ENCODE results near the gene MARCHF3.

The MARCHF3 gene

DNA sequence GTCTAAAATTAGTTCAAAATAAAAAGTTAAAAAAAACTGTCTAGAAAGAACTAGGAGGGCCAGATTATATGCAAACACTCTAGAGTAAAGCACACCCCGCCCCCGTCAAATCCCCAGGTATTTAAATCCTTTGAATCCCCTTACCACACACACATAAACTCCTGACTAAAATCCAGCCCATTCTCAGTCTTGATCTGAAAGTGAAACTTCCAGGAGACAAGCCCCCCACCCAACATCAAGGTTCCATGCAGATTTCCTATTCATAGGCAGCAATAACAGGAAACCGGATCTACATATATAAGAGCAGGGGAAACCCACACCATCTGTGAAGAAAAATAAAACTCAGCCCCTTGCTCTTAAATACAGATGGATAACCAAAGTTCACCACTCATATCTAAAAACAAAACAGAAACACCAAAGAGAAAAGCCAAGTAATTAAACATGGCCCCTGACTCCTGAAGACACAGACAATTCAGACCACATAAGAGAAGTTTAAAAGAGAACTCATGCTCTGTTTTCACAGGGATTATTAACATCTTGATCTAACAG lies 42.3 kb downstream of the MARCHF3 start:
- Histone ChIP-seq H3K9me3 (ENCODE audit: control insufficient read depth, low read length) (no peaks in the 10 kb centered on the region), H3K36me3 (ENCODE audit: control insufficient read depth, insufficient read depth, low read length) (no peaks in the 10 kb centered on the region), H3K27me3 (replicated peaks; ENCODE audit: control insufficient read depth, insufficient read depth, low read length, poor library complexity, severe bottlenecking) (no peaks in the 10 kb centered on the region), H3K4me3 (ENCODE audit: insufficient read depth, low read depth, low read length, poor library complexity, severe bottlenecking) (no peak overlapping the region), H3K27ac (ENCODE audit: insufficient read depth, low read length, poor library complexity, severe bottlenecking) (peak overlapping the region; percentile 6), H3K4me1 (ENCODE audit: control insufficient read depth, insufficient read depth, low read length, poor library complexity, severe bottlenecking) (peaks cover 4% of the 10 kb centered on the region)
- no peak for DNase-seq

DNA sequence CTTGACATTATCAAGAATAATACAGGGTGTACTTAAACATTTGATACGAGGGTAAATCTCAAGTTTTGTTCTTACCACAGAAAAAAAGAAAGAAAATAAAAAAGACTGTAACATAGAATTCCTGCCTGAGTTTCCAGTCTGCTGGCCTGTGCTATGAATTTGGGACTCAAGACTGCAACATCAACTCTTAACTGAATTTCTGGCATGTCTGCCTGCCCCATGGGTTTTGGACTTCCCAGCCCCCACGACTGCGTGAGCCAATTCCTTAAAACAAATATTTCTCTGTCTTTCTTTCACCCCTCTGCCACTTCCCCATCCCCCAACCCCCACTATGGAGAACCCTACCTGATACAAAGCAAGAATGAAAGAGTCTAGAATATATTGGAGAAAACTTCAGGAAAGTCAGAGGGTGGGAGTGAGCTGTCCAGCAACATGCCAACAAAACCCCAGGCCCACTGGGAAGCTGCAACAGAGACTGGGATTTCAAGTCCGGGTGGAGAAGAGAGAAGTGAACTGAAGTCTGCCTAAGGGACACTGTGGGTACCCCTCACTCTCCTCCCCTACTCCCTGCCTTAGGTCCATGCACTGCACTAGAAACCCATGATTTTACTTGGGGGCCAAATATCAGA lies 43.0 kb downstream of the MARCHF3 start:
- Histone ChIP-seq H3K27ac (ENCODE audit: insufficient read depth, low read length, poor library complexity, severe bottlenecking) (peak overlapping the region; percentile 30), H3K4me1 (ENCODE audit: control insufficient read depth, insufficient read depth, low read length, poor library complexity, severe bottlenecking) (peaks cover 4% of the 10 kb centered on the region), H3K27me3 (replicated peaks; ENCODE audit: control insufficient read depth, insufficient read depth, low read length, poor library complexity, severe bottlenecking) (no peaks in the 10 kb centered on the region), H3K36me3 (ENCODE audit: control insufficient read depth, insufficient read depth, low read length) (no peaks in the 10 kb centered on the region), H3K4me3 (ENCODE audit: insufficient read depth, low read depth, low read length, poor library complexity, severe bottlenecking) (no peak overlapping the region), H3K9me3 (ENCODE audit: control insufficient read depth, low read length) (no peaks in the 10 kb centered on the region)
- DNase-seq = no peak

DNA sequence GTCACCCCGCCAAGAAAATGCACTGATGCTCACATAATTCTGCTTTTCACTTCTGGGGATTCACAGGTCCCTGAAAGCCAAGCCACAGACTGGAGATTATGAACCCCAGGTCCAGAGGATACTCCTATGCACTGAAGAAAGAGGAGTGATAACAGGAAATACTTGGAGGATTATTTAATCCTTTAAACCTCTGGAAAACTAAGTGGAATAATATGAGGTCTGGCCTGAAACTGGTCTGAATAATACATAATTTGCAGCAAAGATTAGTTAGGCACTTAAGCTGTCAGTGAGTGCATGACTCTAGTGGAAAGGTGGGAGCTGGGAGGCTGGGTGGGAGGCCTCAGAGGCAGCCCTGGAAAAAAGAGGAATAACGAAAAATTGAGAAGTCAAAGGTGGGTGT lies 45.7 kb downstream of the MARCHF3 start:
- no peak for DNase-seq
- no peaks in the 10 kb centered on the region for H3K27me3 ChIP-seq (replicated peaks; ENCODE audit: control insufficient read depth, insufficient read depth, low read length, poor library complexity, severe bottlenecking)
- H3K9me3 ChIP-seq (ENCODE audit: control insufficient read depth, low read length) = no peaks in the 10 kb centered on the region
- H3K4me3 ChIP-seq (ENCODE audit: insufficient read depth, low read depth, low read length, poor library complexity, severe bottlenecking) = no peak overlapping the region
- H3K4me1 ChIP-seq (ENCODE audit: control insufficient read depth, insufficient read depth, low read length, poor library complexity, severe bottlenecking) = peaks cover 4% of the 10 kb centered on the region
- H3K36me3 ChIP-seq (ENCODE audit: control insufficient read depth, insufficient read depth, low read length) = no peaks in the 10 kb centered on the region
- no peak overlapping the region for H3K27ac ChIP-seq (ENCODE audit: insufficient read depth, low read length, poor library complexity, severe bottlenecking)

DNA sequence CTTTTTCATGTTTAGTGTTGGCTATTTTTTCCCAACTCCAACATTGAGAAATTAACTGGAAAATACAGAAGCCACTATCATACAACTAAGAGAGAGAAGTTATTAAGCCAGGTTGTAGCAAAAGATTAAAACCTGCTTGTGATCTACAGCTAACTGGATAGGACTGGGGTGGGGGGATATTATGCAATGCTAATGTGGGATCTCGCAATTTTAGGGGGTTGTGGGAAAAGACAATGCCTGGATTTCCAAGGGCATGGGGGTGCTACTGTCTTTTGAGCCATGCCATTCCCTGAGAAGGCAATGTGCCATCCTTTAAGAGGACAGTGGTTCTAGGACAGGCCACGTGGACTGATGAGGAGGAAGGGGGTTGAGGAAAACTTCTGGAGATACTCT lies 46.5 kb downstream of the MARCHF3 start:
- Histone ChIP-seq H3K4me3 (ENCODE audit: insufficient read depth, low read depth, low read length, poor library complexity, severe bottlenecking) (no peak overlapping the region), H3K9me3 (ENCODE audit: control insufficient read depth, low read length) (no peaks in the 10 kb centered on the region), H3K27ac (ENCODE audit: insufficient read depth, low read length, poor library complexity, severe bottlenecking) (no peak overlapping the region), H3K36me3 (ENCODE audit: control insufficient read depth, insufficient read depth, low read length) (no peaks in the 10 kb centered on the region), H3K4me1 (ENCODE audit: control insufficient read depth, insufficient read depth, low read length, poor library complexity, severe bottlenecking) (peaks cover under 1% of the 10 kb centered on the region), H3K27me3 (replicated peaks; ENCODE audit: control insufficient read depth, insufficient read depth, low read length, poor library complexity, severe bottlenecking) (no peaks in the 10 kb centered on the region)
- no peak for DNase-seq

DNA sequence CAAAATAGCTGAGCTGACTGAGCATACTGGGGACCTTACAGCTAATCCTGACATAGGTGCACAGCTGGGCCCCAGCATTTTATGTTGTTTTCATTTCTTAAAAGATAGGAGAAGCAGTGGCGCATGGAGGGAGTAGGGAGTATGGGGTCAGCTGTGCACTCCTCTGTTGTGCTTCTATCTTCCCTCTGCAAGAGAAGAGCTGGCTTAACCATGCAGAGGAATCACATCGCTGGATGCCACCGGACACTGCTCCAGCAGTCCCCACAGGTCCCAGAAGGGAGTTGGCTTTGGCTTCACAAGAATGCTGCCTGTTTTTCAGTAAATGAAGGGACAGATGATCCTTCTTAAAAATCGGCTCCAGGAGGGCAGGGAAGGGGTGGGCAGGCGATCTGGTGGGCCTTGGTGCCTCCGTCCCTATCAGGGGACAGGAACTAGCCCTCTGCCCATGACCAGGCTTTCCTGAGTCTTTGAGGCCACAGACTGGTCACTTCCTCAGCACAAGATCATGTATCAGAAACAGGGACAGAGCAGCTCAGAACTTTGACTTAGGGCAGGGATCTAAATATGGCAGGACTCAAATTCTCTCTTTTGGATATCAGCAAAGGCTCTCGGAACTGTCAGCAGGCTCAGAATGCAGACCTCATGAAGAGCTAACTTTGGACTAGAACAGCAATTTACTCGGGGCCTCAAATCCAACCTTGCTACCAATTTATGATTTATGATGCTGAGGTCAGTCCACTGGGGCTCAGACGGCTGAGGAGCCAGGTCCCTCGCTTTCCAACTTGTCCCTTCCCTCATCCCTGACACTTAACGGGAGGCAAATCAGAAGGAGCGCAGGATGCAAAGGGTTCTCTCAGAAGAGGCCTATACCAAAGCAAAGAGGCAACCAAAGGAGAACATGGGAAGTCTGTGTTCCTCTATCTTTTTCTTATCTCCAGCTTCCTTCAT lies 47.2 kb downstream of the MARCHF3 start:
- no peak overlapping the region for H3K27ac ChIP-seq (ENCODE audit: insufficient read depth, low read length, poor library complexity, severe bottlenecking)
- H3K9me3 ChIP-seq (ENCODE audit: control insufficient read depth, low read length) = no peaks in the 10 kb centered on the region
- no peak overlapping the region for H3K4me3 ChIP-seq (ENCODE audit: insufficient read depth, low read depth, low read length, poor library complexity, severe bottlenecking)
- no peaks in the 10 kb centered on the region for H3K36me3 ChIP-seq (ENCODE audit: control insufficient read depth, insufficient read depth, low read length)
- no peak for DNase-seq
- no peaks in the 10 kb centered on the region for H3K4me1 ChIP-seq (ENCODE audit: control insufficient read depth, insufficient read depth, low read length, poor library complexity, severe bottlenecking)
- no peaks in the 10 kb centered on the region for H3K27me3 ChIP-seq (replicated peaks; ENCODE audit: control insufficient read depth, insufficient read depth, low read length, poor library complexity, severe bottlenecking)

DNA sequence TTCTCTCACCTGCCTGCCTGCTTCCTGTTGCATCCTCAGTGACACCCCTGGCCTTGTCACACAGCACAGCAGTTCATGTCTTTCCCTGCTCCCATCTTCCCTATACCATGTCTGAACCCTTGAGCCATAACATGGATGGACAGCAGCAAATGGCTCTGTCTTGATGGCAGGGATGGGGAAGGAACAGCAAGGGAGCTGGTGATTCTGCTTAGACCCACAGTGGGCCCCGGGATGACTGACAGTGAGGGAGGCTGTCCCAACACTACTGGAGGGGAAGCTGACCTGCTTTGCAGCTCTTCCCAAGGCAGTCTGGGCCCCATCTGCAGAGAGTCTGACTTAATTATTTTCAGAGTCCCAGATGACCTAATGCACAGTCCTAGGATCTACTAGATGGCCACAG lies 48.2 kb downstream of the MARCHF3 start:
- Histone ChIP-seq H3K27ac (ENCODE audit: insufficient read depth, low read length, poor library complexity, severe bottlenecking) (no peak overlapping the region), H3K27me3 (replicated peaks; ENCODE audit: control insufficient read depth, insufficient read depth, low read length, poor library complexity, severe bottlenecking) (no peaks in the 10 kb centered on the region), H3K4me1 (ENCODE audit: control insufficient read depth, insufficient read depth, low read length, poor library complexity, severe bottlenecking) (no peaks in the 10 kb centered on the region), H3K4me3 (ENCODE audit: insufficient read depth, low read depth, low read length, poor library complexity, severe bottlenecking) (no peak overlapping the region), H3K9me3 (ENCODE audit: control insufficient read depth, low read length) (no peaks in the 10 kb centered on the region), H3K36me3 (ENCODE audit: control insufficient read depth, insufficient read depth, low read length) (no peaks in the 10 kb centered on the region)
- no peak for DNase-seq

DNA sequence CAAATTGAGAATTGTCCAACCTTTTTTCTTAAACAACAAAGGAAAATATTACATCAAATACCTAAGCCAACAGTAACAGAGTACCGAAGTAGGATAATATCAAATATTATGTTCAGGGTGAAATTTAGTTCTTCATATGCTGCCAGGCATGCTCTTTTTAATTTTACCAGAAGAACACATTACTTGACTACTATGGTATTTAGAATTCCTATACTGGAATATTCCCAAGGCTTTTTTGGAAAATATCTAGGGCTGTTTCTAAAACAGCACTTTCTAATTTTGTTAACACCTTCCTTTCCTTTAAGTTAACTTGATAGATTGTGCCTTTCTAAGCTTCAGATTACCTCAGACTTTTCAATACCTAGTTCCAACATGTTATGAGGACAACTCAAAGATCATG lies 48.7 kb downstream of the MARCHF3 start:
- Histone ChIP-seq H3K36me3 (ENCODE audit: control insufficient read depth, insufficient read depth, low read length) (no peaks in the 10 kb centered on the region), H3K9me3 (ENCODE audit: control insufficient read depth, low read length) (no peaks in the 10 kb centered on the region), H3K27me3 (replicated peaks; ENCODE audit: control insufficient read depth, insufficient read depth, low read length, poor library complexity, severe bottlenecking) (no peaks in the 10 kb centered on the region), H3K4me3 (ENCODE audit: insufficient read depth, low read depth, low read length, poor library complexity, severe bottlenecking) (no peak overlapping the region), H3K27ac (ENCODE audit: insufficient read depth, low read length, poor library complexity, severe bottlenecking) (no peak overlapping the region), H3K4me1 (ENCODE audit: control insufficient read depth, insufficient read depth, low read length, poor library complexity, severe bottlenecking) (no peaks in the 10 kb centered on the region)
- DNase-seq = no peak

DNA sequence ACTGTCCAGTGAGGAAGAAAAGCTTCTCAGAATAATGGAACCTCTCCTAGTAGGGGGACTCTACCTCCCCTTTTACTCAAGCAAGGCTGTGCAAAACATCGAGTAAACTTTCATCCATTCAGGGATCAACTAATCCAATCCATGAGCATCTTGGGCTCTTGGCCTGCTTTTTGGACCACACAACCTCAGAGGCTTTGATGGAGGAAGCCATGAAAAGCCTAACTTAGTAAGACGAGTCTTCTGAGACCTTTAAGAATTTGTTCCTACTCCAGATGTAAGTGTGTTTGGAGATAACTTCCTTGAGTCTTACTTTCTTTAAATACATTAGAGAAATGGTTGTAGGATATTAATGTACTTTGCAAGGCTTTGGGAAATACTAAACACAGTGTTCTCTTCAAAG lies 49.1 kb downstream of the MARCHF3 start:
- no peak overlapping the region for H3K4me3 ChIP-seq (ENCODE audit: insufficient read depth, low read depth, low read length, poor library complexity, severe bottlenecking)

DNA sequence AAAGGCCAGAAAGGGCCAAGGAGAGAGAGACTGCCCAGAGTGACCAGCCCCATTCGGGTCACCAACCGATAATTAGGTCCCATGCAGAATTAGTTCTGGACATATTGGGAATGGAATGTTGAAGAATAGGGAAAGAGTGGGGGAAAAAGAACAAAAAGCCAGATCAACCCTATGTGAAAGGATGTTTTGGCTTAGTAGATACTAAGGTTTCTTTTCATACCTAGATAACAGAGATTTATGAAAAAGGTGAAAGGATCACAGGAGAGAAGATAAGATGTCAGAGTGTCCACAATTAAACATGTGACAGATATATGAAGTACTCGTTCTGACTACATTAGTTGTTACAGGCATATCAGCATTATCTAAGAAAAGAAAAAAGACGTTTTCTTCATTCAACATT lies 52.1 kb downstream of the MARCHF3 start:
- Histone ChIP-seq H3K36me3 (ENCODE audit: control insufficient read depth, insufficient read depth, low read length) (no peaks in the 10 kb centered on the region), H3K4me3 (ENCODE audit: insufficient read depth, low read depth, low read length, poor library complexity, severe bottlenecking) (no peak overlapping the region), H3K4me1 (ENCODE audit: control insufficient read depth, insufficient read depth, low read length, poor library complexity, severe bottlenecking) (peaks cover 3% of the 10 kb centered on the region), H3K27ac (ENCODE audit: insufficient read depth, low read length, poor library complexity, severe bottlenecking) (no peak overlapping the region), H3K27me3 (replicated peaks; ENCODE audit: control insufficient read depth, insufficient read depth, low read length, poor library complexity, severe bottlenecking) (no peaks in the 10 kb centered on the region), H3K9me3 (ENCODE audit: control insufficient read depth, low read length) (no peaks in the 10 kb centered on the region)
- no peak for DNase-seq

More for the DNA sequence above, 49.1 kb downstream of the MARCHF3 start:
- H3K27ac ChIP-seq (ENCODE audit: insufficient read depth, low read length, poor library complexity, severe bottlenecking) = no peak overlapping the region
- no peaks in the 10 kb centered on the region for H3K36me3 ChIP-seq (ENCODE audit: control insufficient read depth, insufficient read depth, low read length)
- DNase-seq = no peak
- no peaks in the 10 kb centered on the region for H3K4me1 ChIP-seq (ENCODE audit: control insufficient read depth, insufficient read depth, low read length, poor library complexity, severe bottlenecking)
- H3K9me3 ChIP-seq (ENCODE audit: control insufficient read depth, low read length) = no peaks in the 10 kb centered on the region
- H3K27me3 ChIP-seq (replicated peaks; ENCODE audit: control insufficient read depth, insufficient read depth, low read length, poor library complexity, severe bottlenecking) = no peaks in the 10 kb centered on the region

Measured in effector memory CD4-positive, alpha-beta T cell (primary cell).